Activated naive CD8-positive, alpha-beta T cell treated with anti-CD3 and anti-CD28 coated beads, Interleukin-2, amount 50 U/mL, for 16 hours (primary cell): ENCODE data around the gene NRL.

ENCODE experiments used
- DNase-seq: peaks from one replicate; pipeline ENCODE4 v3.0.0-alpha.2; 2020; ENCODE audit warnings: low read depth, low spot score

Gene NRL

DNA sequence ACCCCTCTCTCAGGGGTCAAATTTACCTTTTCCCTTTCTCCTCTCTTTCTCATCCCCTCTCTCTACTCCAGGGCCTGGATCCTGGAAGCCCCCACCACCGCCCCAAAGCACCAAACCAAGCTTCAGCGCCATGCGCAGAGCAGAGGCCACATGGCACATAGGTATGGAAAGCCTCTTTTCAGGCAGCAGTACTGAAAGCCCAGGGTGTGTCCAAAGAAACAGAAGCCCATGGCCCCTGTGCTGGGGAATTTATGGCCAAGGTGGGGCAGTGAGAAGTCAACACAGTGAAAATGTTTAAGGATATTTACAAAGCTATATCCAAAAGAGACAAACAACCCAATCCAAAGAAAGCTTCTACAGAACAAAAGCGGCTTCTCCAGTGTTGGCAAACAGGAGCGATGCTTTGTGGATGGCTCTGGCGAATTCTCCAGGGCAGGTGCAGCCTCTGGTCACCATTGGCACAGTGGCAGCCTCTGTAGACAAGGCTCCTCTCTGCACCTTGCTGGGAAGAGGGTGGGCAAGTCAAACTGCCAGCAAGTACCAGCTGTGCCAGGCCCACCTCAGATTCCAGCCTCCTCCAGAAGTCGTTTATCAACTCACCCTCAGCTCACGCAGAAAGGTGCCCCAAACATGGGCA is 48.1 kb downstream of the NRL start:
- DNase-seq: no peak

DNA sequence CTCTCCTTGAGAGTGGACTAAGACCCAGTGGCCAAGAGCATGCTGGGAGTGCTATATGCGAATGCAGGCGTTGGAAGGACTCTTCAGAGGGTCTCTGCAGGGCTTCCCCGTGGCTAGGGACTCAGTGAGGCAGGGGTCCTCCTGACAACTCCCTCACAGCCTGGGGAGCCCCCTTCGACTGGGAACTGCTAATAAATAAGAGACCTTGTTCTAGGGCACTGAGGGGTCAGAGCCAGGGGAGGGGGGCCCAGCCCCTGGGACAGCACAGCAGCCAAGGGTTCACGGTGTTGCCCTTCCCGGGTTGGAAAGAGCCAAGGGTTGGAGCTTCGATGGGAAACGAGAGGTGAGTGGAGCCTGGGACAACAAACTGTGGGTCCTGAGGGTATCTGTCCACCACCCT is 49.3 kb downstream of the NRL start:
- no peak for DNase-seq

- DNase-seq: no peak
Observed at GRCh38 chr14:24064856-24065255, 49.9 kb downstream of the NRL start.

GRCh38 chr14:24064091-24064795 is 50.5 kb downstream of the NRL start:
- no peak for DNase-seq

- no peak for DNase-seq
Observed at GRCh38 chr14:24063263-24063836, 51.4 kb downstream of the NRL start.

GRCh38 chr14:24062216-24062980 is 52.4 kb downstream of the NRL start:
- DNase-seq: no peak

DNA sequence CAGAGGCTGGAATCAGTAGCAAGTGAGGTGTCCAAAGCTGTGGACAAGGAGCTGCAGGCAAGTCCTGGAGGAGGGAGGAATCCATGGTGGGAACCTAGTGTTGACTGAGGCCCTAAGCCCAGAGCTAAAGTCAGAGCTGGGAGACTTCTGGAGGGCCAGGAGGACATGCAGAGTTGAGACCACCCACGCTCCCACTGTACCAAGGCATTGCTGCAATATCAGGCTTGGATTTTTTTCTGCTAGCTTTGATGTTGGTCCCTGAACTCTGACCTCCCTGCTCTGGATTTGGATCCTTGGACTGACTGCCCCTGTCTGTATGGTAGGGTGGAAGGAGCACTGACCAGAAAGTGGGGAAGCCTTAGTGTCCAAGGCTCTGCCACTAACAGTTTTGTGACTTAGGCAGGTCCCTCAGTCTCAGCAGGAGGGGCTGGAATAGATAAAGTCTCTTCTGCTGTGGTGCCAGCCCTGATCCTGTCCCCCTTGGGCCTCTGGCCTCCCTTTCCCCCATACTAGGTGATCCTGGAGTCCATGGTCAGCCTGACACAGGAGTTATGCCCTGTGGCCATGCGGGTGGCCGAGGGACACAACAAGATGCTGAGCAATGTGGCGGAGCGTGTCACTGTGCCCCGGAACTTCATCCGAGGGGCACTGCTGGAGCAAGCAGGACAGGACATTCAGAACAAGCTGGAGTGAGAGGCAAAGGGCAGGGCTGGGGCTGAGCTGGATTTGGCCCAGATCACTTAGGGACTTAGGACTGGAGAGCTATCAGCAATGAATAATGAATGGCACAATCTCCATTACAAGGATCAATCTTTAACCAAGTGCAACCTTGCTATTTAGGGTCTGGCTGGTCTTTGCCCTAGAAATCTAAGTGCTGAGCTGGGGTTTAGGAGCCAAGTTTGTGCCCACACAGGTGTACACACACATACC is 53.5 kb downstream of the NRL start:
- DNase-seq: no peak

DNA sequence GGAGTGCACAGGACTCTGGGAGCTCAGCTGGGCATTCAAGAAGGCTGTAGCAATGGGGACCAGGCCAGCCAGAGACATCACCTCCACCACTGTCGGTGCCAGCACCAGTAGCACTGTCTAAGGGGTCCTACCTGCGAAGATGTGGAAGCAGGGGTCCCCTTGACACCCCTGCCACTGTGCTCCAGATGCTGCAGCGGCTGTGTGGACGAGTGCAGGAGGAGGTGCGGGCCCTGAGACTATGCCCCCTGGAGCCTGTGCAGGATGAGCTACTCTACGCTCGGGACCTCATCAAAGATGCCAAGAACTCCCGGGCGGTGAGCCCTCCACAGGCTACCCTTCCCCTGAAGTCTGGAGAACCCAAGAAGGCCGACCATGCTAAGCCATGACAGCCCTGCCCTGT is 54.3 kb downstream of the NRL start:
- no peak for DNase-seq

DNA sequence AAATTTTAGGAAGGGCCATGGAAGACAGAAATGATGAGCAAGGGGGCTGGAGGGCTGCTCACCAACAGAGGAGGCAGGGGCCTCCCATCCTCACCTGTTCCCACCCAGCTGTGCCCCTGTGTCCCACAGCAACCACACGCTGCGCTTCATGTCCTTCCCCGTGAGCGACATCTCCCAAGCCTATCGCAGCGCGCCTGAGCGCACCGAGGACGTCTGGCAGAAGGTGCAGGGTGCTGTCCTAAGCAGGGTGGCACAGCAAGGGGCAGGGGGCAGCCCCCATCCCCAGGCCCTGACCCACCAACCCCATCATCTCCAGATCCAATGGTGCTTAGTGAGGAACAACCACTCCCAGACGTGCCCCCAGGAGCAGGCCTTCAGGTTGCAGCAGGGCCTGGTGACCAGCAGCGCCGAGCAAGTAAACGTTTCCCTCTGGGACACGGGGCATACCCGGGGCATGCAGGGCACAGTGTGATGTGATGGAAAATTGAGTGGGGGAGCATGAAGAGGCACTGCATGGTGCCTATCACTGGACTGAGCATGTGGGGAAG is 54.8 kb downstream of the NRL start:
- DNase-seq: no peak

DNA sequence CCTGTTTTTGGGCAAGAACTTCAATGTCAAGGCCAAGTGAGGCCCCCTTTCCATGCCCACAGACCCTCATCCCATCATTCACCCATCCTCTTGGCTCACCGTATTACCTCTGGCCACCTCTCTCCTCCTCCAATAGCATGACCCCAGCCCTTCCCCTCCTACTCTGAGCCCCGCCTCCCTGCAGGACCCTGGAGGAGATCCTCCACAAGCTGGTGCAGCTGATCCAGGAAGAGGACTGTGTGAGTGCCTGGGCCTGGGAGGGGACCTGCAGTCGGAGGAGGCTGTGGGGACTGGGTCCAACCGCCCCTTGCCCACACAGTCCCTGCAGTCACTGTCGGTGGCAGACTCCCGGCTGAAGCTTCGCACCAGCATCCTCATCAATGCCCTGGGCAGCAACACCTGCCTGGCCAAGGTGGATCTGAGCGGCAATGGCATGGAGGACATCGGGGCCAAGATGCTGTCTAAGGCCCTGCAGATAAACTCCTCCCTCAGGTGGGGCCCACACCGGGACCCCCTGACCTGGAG is 55.7 kb downstream of the NRL start:
- DNase-seq: no peak

- no peak for DNase-seq
Observed at GRCh38 chr14:24058260-24058950, 56.3 kb downstream of the NRL start.

DNA sequence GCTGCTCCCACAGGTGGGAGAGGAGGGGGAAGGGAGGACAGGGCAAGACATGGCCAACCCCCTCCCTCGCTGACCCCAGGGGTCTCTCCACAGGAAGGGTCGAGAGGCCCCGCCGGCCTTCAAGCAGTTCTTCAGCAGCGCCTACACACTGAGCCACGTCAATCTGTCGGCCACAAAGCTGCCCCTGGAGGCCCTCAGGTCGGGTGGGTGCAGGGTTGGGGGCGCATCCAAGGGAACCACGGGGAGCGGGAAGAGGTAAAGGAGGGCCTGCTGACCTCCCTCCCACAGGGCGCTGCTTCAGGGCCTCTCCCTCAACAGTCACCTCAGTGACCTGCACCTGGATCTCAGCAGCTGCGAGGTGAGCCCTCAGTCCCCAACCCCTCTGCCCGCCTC is 56.9 kb downstream of the NRL start:
- no peak for DNase-seq

DNA sequence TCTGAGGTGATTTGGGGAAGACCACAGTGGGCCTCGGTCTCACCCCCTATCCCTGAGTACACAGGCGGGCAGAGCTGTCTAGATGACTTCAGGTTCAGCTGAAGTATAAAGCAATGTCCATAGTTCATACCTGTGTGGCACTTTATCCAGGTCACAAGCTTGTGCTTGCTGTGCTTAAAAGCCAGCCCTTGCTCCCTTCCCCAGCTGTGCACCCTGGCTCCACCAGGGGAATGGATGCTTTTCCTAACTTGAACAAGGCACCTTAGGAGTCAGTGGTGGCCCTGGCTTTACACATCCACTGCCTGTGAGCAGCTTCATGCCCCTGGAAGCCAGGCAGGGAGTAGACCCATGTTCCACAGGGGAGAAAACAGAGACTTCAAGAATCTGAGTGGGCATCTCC is 57.5 kb downstream of the NRL start:
- no peak for DNase-seq

DNA sequence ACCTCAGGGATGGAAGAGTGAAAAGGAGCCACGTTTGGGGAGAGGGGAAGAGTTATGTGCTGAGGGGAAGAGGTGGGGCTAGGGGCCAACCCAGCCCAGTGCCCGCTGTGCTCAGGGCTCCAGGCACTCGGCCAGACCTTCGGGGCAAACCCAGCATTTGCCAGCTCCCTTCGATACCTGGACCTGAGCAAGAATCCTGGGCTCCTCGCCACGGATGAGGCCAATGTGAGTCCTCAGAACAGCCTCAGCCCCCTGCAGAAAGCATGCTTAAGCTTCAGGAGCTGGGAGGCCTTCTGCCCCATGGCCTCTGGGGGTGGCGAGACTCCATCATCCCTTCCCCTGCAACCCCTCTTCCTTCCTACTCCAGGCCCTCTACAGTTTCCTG is 58.0 kb downstream of the NRL start:
- DNase-seq: no peak

DNA sequence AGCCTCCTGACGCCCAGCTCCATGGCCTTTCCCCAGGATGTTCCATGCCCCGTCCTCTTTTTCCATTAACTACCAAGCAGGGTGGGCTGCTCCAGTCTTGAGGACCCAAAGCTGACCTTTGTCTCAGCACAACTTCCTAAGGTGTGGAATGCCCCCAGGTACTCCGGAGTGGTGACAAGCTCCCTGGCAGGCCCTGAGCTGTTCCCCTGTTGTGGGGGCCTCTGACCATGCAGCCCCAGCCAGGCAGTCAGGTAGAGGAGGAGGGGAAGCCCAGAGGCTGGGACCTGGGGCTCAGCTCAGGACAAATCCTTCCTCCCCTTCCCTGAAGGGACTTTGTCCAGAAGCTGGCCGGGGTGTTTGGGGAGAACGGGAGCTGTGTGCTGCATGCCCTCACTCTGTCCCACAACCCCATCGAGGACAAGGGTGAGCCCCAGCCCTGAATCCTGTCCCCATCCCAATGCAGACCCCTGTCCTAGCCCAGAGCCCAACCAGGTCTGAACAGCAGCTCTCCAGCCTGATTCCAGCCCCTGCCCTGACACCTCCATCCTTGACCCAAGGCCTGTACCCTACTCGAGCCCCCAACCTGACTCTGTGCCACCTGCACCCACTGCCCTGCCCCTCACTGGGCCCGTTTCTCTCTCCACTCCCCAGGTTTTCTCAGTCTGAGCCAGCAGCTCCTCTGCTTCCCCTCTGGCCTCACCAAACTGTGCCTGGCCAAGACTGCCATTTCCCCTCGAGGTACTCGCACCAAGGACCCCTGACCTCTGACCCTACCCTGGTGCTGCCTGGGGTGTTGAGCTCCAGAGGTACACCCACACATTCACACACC is 58.6 kb downstream of the NRL start:
- no peak for DNase-seq

DNA sequence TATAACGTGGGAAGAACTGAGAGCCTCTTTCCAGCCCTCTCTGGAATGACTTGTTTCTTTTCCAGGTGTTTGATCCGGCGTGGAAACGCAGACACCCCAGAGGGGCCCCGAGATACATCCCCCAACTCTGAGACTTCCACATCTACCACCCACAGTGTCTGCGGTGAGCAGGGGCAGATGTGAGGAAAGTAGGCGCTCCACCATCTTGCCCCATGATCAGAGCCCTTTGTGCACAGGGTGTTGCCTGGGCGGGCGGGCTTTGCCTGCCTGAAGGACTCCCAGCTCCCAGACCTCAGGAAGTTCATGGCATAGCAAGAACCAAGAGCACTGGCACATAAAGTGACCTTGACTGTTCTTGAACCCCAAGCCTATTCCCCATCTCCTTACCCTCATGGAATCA is 60.1 kb downstream of the NRL start:
- no peak for DNase-seq

DNA sequence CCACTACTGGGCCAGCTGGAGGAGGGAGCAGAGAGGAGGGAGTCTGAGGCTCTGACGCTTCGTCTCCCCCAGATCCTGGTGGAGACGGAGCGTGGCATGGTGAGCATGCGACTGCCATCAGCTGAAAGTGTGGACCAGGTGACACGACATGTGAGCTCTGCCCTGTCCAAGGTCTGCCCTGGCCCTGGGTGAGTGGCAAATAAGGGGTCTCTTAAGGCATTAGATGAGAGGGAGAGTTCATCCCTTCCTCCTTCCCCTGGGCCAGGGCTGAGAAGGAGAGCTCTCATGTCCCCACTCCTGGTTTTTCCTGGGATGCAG is 60.5 kb downstream of the NRL start:
- no peak for DNase-seq

GRCh38 chr14:24053548-24054323 is 61.0 kb downstream of the NRL start:
- DNase-seq: no peak
